ENCODE data around the gene TLE5.

TLE5 gene

DNA sequence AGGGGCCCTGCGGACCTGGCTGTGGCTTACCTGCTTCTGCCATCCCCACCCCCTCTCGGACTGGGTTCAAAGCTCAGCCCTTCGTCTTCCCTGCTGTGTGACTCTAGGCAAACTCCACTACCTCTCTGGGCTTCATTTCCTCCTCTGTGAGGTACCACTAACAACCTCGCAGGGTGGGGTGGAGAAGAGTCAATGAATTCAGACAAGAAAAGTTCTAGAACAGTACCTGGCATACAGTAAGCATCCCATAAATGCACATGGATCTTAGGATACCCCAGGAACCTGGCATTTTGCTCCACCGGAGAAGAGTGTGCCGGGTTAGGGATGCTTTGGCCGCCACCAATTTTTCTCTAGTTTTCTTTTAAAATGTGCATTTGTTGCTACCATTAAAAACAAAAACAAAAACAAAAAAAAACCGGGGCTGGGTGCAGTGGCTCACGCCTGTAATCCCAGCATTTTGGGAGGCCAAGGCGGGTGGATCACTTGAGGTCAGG is 3.4 kb downstream of the TLE5 start (continued):
- TF ChIP-seq, protein P1, sequence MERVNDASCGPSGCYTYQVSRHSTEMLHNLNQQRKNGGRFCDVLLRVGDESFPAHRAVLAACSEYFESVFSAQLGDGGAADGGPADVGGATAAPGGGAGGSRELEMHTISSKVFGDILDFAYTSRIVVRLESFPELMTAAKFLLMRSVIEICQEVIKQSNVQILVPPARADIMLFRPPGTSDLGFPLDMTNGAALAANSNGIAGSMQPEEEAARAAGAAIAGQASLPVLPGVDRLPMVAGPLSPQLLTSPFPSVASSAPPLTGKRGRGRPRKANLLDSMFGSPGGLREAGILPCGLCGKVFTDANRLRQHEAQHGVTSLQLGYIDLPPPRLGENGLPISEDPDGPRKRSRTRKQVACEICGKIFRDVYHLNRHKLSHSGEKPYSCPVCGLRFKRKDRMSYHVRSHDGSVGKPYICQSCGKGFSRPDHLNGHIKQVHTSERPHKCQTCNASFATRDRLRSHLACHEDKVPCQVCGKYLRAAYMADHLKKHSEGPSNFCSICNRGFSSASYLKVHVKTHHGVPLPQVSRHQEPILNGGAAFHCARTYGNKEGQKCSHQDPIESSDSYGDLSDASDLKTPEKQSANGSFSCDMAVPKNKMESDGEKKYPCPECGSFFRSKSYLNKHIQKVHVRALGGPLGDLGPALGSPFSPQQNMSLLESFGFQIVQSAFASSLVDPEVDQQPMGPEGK (CRISPR knock-in tag; IDR thresholded peaks at IDR 0.05; ENCODE audit: borderline replicate concordance): no peak
- TF ChIP-seq ZFP3 (CRISPR knock-in tag; IDR thresholded peaks at IDR 0.05) (no peak), GLIS3 (CRISPR knock-in tag; IDR thresholded peaks at IDR 0.05) (no peak), ARNTL (CRISPR knock-in tag; IDR thresholded peaks at IDR 0.05; ENCODE audit: borderline replicate concordance, low read depth) (no peak), ZNF565 (CRISPR knock-in tag; conservative IDR thresholded peaks at IDR 0.05; ENCODE audit: low read depth) (no peak), TCF4 (CRISPR knock-in tag; IDR thresholded peaks at IDR 0.05; ENCODE audit: borderline replicate concordance) (no peak), CSDC2 (CRISPR knock-in tag; IDR thresholded peaks at IDR 0.05) (no peak), ESRRG (CRISPR knock-in tag; IDR thresholded peaks at IDR 0.05) (no peak)

DNA sequence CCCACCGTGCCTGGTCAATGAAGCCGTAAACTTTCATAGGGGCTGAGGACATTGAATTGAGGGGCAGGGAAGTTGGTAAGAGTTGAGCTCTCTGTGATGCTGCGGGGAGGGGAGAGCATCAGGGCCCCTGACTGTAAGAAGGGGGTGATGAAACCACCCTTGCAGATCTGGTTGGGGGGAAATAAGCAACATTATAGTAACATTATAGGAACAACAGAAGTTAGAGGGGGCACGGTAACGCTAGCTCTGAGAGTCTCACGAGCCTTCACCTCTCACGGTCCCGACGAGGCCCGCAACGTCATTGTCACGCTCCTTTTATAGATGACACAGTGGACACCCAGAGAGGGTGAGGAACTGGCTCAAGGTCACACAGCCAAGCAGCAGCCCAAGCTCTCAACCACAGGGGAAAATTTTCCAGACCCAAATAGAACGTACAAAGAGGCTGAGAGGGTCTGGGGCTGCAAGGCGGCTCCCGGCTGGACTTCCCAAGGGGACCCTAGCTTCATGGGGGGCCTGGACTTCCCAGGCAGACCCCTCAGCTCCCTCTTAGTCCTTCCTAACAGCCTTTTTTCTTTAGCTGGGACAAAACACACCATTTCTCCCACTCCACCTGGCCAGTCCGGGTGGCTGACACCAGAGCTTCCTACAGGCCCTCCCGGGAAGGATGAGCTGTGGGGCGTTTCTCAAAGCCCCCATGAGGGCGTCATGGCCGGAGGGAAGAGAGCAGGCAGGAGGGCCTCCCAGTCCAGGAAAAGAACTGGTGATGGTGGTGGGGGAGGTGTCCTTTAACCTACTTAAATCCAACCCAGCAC is 4.1 kb downstream of the TLE5 start:
- ATAC-seq: no peak
- TF ChIP-seq, protein P2, sequence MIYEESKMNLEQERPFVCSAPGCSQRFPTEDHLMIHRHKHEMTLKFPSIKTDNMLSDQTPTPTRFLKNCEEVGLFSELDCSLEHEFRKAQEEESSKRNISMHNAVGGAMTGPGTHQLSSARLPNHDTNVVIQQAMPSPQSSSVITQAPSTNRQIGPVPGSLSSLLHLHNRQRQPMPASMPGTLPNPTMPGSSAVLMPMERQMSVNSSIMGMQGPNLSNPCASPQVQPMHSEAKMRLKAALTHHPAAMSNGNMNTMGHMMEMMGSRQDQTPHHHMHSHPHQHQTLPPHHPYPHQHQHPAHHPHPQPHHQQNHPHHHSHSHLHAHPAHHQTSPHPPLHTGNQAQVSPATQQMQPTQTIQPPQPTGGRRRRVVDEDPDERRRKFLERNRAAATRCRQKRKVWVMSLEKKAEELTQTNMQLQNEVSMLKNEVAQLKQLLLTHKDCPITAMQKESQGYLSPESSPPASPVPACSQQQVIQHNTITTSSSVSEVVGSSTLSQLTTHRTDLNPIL (CRISPR knock-in tag; IDR thresholded peaks at IDR 0.05; ENCODE audit: low read depth): no peak
- TF ChIP-seq ISL1 (CRISPR knock-in tag; IDR thresholded peaks at IDR 0.05) (no peak), TCF4 (CRISPR knock-in tag; IDR thresholded peaks at IDR 0.05; ENCODE audit: borderline replicate concordance) (no peak), ZFP30 (CRISPR knock-in tag; IDR thresholded peaks at IDR 0.05) (no peak), ZC3H10 (CRISPR knock-in tag; IDR thresholded peaks at IDR 0.05) (no peak), RARB (CRISPR knock-in tag; IDR thresholded peaks at IDR 0.05) (no peak), SNAI2 (CRISPR knock-in tag; IDR thresholded peaks at IDR 0.05) (no peak), ESRRG (CRISPR knock-in tag; IDR thresholded peaks at IDR 0.05) (no peak), TOX (CRISPR knock-in tag; IDR thresholded peaks at IDR 0.05; ENCODE audit: borderline replicate concordance) (no peak), ZNF565 (CRISPR knock-in tag; conservative IDR thresholded peaks at IDR 0.05; ENCODE audit: low read depth) (no peak), ZNF8 (CRISPR knock-in tag; IDR thresholded peaks at IDR 0.05) (no peak), OSR1 (CRISPR knock-in tag; IDR thresholded peaks at IDR 0.05) (no peak), GLIS3 (CRISPR knock-in tag; IDR thresholded peaks at IDR 0.05) (no peak), ARNTL (CRISPR knock-in tag; IDR thresholded peaks at IDR 0.05; ENCODE audit: borderline replicate concordance, low read depth) (no peak), CSDC2 (CRISPR knock-in tag; IDR thresholded peaks at IDR 0.05) (no peak), PPARA (CRISPR knock-in tag; IDR thresholded peaks at IDR 0.05; ENCODE audit: borderline replicate concordance) (no peak), ZNF70 (CRISPR knock-in tag; IDR thresholded peaks at IDR 0.05) (no peak)
- TF ChIP-seq, protein P3, sequence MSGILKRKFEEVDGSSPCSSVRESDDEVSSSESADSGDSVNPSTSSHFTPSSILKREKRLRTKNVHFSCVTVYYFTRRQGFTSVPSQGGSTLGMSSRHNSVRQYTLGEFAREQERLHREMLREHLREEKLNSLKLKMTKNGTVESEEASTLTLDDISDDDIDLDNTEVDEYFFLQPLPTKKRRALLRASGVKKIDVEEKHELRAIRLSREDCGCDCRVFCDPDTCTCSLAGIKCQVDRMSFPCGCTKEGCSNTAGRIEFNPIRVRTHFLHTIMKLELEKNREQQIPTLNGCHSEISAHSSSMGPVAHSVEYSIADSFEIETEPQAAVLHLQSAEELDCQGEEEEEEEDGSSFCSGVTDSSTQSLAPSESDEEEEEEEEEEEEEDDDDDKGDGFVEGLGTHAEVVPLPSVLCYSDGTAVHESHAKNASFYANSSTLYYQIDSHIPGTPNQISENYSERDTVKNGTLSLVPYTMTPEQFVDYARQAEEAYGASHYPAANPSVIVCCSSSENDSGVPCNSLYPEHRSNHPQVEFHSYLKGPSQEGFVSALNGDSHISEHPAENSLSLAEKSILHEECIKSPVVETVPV (CRISPR knock-in tag; IDR thresholded peaks at IDR 0.05): no peak
- TF ChIP-seq, protein P4, sequence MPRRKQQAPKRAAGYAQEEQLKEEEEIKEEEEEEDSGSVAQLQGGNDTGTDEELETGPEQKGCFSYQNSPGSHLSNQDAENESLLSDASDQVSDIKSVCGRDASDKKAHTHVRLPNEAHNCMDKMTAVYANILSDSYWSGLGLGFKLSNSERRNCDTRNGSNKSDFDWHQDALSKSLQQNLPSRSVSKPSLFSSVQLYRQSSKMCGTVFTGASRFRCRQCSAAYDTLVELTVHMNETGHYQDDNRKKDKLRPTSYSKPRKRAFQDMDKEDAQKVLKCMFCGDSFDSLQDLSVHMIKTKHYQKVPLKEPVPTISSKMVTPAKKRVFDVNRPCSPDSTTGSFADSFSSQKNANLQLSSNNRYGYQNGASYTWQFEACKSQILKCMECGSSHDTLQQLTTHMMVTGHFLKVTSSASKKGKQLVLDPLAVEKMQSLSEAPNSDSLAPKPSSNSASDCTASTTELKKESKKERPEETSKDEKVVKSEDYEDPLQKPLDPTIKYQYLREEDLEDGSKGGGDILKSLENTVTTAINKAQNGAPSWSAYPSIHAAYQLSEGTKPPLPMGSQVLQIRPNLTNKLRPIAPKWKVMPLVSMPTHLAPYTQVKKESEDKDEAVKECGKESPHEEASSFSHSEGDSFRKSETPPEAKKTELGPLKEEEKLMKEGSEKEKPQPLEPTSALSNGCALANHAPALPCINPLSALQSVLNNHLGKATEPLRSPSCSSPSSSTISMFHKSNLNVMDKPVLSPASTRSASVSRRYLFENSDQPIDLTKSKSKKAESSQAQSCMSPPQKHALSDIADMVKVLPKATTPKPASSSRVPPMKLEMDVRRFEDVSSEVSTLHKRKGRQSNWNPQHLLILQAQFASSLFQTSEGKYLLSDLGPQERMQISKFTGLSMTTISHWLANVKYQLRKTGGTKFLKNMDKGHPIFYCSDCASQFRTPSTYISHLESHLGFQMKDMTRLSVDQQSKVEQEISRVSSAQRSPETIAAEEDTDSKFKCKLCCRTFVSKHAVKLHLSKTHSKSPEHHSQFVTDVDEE (CRISPR knock-in tag; IDR thresholded peaks at IDR 0.05): no peak
- TF ChIP-seq, protein P5, sequence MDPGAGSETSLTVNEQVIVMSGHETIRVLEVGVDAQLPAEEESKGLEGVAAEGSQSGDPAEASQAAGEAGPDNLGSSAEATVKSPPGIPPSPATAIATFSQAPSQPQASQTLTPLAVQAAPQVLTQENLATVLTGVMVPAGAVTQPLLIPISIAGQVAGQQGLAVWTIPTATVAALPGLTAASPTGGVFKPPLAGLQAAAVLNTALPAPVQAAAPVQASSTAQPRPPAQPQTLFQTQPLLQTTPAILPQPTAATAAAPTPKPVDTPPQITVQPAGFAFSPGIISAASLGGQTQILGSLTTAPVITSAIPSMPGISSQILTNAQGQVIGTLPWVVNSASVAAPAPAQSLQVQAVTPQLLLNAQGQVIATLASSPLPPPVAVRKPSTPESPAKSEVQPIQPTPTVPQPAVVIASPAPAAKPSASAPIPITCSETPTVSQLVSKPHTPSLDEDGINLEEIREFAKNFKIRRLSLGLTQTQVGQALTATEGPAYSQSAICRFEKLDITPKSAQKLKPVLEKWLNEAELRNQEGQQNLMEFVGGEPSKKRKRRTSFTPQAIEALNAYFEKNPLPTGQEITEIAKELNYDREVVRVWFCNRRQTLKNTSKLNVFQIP (CRISPR knock-in tag; IDR thresholded peaks at IDR 0.05; ENCODE audit: borderline replicate concordance, low read depth): no peak

All from SK-N-SH treated with all-trans-retinoic acid at 6 μM for 48 hours (cell line).